Breast epithelium (tissue), 3 donors: ENCODE results near the gene PGP.

Source experiments
- POLR2A ChIP-seq: fragments of 450-650 bp; IDR thresholded peaks from one replicate; pipeline ENCODE4 v1.6.1; 2016; ENCODE audit warnings: antibody characterized with exemption, mild to moderate bottlenecking, moderate library complexity
- POLR2AphosphoS5 ChIP-seq, 3 donors: sonication (generic); formaldehyde crosslinking; IDR thresholded peaks; one replicate each; pipeline ENCODE4 v1.6.1; 2017; ENCODE audit warnings: antibody characterized with exemption in 3 of 3
- TF ChIP-seq, protein P1 (sequence below), 3 donors: fragments of 450-650 bp; IDR thresholded peaks; one replicate each; pipeline ENCODE4 v1.5.1; 2016 to 2017; ENCODE audit warnings: antibody characterized with exemption in 3 of 3, mild to moderate bottlenecking in 3 of 3, moderate library complexity in 3 of 3

GRCh38 chr16:2232094-2232990, 17.7 kb upstream of the PGP start:
- TF ChIP-seq, protein P1, sequence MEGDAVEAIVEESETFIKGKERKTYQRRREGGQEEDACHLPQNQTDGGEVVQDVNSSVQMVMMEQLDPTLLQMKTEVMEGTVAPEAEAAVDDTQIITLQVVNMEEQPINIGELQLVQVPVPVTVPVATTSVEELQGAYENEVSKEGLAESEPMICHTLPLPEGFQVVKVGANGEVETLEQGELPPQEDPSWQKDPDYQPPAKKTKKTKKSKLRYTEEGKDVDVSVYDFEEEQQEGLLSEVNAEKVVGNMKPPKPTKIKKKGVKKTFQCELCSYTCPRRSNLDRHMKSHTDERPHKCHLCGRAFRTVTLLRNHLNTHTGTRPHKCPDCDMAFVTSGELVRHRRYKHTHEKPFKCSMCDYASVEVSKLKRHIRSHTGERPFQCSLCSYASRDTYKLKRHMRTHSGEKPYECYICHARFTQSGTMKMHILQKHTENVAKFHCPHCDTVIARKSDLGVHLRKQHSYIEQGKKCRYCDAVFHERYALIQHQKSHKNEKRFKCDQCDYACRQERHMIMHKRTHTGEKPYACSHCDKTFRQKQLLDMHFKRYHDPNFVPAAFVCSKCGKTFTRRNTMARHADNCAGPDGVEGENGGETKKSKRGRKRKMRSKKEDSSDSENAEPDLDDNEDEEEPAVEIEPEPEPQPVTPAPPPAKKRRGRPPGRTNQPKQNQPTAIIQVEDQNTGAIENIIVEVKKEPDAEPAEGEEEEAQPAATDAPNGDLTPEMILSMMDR (IDR thresholded peaks at IDR 0.05): no peak
- TF ChIP-seq POLR2A: no peak
- TF ChIP-seq POLR2AphosphoS5 (IDR thresholded peaks at IDR 0.05): no peak
